NCI-H510A treated with DMSO at 0.1 percent for 48 hours (cell line): ENCODE measurements around the gene NARS2.
"Not testable (repeated sequence)": the region's sequence is repeated elsewhere in the genome, so short reads cannot be mapped to it uniquely, and the experiment has no call there.

ENCODE experiments used
- DNase-seq: peaks from one replicate; lab custom pipeline; 2025; lab: John Stamatoyannopoulos, UW

The NARS2 gene

GRCh38 chr11:78542007-78542406, 32.7 kb downstream of the NARS2 start:
- no peak for DNase-seq

- DNase-seq = no peak
Observed at GRCh38 chr11:78541537-78541936, 33.1 kb downstream of the NARS2 start.

GRCh38 chr11:78540256-78540655, 34.4 kb downstream of the NARS2 start:
- DNase-seq = no peak

GRCh38 chr11:78539506-78539905, 35.2 kb downstream of the NARS2 start:
- no peak for DNase-seq

GRCh38 chr11:78536933-78537332, 37.7 kb downstream of the NARS2 start:
- DNase-seq = no peak

GRCh38 chr11:78535920-78536319, 38.7 kb downstream of the NARS2 start:
- DNase-seq = no peak

- no peak for DNase-seq
Observed at GRCh38 chr11:78535027-78535426, 39.6 kb downstream of the NARS2 start.

- DNase-seq = no peak
Observed at GRCh38 chr11:78533399-78533798, 41.3 kb downstream of the NARS2 start.

- DNase-seq = no peak
Observed at GRCh38 chr11:78532991-78533390, 41.7 kb downstream of the NARS2 start.

GRCh38 chr11:78526497-78527146, 48.0 kb downstream of the NARS2 start:
- no peak for DNase-seq

GRCh38 chr11:78525720-78526119, 48.9 kb downstream of the NARS2 start:
- DNase-seq = no peak

GRCh38 chr11:78520230-78520629, 54.4 kb downstream of the NARS2 start:
- DNase-seq = no peak

GRCh38 chr11:78516281-78516680, 58.4 kb downstream of the NARS2 start:
- DNase-seq = no peak

- DNase-seq = no peak
Observed at GRCh38 chr11:78514922-78515502, 59.7 kb downstream of the NARS2 start.

GRCh38 chr11:78513085-78513484, 61.6 kb downstream of the NARS2 start:
- not testable (repeated sequence) for DNase-seq

- no peak for DNase-seq
Observed at GRCh38 chr11:78510597-78510996, 64.1 kb downstream of the NARS2 start.

- no peak for DNase-seq
Observed at GRCh38 chr11:78510025-78510596, 64.6 kb downstream of the NARS2 start.

GRCh38 chr11:78504708-78505107, 70.0 kb downstream of the NARS2 start:
- DNase-seq = no peak

- no peak for DNase-seq
Observed at GRCh38 chr11:78504181-78504580, 70.5 kb downstream of the NARS2 start.

- no peak for DNase-seq
Observed at GRCh38 chr11:78499971-78500370, 74.7 kb downstream of the NARS2 start.

GRCh38 chr11:78497293-78497692, 77.4 kb downstream of the NARS2 start:
- DNase-seq = no peak

- no peak for DNase-seq
Observed at GRCh38 chr11:78493413-78493975, 81.2 kb downstream of the NARS2 start.

GRCh38 chr11:78492973-78493372, 81.7 kb downstream of the NARS2 start:
- no peak for DNase-seq
